DMS 273 treated with DMSO at 0.1 percent for 48 hours (cell line): ENCODE measurements around the gene ZNF507.

Source experiments
- DNase-seq: peaks from one replicate; lab custom pipeline; 2025; lab: John Stamatoyannopoulos, UW

ZNF507 gene

DNA sequence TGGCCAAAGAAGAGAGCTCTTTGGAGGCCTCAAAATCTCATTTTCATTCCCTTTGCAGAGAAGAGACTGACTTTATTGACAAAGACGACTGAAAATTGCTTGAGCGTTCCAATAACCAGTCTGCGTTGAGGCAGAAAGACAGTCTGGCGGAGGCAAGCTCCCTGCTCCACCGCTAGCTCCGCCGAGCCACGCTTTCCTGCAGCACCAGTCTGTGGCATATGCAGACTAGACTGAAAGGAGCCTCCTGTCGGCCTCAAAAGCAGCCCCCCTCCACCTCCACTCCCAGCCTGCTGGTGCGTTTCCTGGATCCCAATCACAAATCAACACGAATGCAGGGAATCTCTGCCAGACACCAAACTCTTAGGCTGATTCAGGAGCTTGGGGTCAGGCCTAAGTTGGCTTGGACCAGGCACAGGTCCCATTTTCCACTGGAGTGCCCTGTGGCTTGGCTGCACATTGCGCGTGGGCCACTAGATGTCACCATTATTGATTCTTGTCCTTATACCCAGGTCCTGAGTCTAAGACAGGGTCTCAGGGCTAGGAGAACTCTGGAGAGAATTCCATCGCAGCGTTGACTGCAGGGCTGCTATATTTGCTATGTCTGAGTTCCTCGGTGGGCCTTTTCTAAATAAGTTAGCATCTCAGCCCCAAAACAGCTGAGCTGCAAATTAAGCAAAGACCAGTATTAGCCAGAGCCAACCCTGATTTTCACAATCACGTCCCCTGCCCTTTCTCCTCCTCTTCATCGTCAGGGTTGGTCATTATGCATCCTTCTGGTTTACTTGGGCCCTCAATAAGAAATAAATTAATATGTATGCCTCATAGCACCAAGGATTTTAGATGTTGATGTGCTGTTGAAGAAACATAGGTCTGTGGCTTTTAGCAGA is 5.2 kb upstream of the ZNF507 start:
- no peak for DNase-seq

DNA sequence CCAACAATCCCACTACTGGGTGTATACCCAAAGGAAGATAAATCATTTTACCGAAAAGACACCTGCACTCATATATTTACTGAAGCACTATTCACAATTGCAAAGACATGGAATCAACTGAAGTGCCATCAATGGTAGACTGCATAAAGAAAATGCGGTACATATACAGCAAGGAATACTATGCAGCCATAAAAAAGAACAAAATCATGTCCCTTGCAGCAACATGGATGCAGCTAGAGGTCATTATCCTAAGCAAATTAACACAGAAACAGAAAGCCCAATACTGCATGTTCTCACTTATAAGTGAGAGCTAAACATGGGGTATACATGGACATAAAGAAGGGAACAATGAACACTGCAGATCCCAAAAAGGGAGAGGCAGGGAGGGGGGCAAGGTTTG is 2.7 kb upstream of the ZNF507 start:
- no peak for DNase-seq

DNA sequence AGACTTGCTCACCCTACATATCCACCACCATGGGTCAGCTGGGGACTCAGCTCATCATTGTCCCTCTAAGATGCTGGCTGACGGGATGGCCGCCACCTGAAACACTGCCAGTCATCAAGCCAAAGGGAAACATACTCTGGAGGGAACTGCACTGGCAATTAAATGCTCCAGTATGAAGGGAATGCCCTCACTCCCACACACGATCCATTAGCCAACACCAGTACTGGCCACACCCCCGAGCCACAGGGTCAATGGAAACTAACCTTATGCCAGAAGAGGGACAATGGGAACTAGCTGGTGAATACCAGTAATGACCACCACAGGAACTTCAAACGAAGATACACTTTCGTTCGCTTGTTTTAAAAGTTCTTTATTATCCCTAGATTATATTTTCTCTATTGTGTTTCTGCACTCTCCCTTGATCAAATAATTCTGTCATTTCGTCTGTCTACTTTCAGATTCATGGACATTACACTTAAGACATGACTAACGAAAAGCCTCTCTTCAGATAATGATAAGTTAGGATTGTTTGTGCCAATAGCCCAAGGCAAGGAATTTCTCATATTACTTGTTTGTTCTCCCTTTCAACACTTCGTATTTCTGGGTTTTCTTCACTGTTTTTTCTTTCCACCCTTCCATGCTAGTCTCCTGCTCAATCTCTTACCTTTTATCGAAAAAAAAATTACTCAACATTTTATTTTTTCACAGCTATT is 1.7 kb upstream of the ZNF507 start:
- DNase-seq: no peak

DNA sequence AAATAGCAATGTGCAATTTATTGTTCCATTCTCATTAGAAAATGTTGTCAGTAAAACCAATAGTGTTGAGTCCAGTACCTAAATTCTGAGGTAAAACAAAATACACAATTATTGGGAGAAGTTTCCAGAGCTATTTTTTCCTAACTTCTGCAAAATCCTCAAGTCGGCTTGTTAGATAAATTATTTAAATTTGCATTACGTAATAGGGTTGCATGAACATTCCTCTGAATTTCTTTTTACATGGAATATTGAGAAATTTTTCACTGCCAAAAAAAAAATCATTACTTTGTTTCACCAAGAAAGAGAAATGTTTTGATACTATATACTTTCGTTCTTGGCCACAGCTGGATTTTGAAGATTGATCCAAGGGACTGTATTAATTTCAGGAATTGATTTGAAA is 1.5 kb downstream of the ZNF507 start:
- no peak for DNase-seq

DNA sequence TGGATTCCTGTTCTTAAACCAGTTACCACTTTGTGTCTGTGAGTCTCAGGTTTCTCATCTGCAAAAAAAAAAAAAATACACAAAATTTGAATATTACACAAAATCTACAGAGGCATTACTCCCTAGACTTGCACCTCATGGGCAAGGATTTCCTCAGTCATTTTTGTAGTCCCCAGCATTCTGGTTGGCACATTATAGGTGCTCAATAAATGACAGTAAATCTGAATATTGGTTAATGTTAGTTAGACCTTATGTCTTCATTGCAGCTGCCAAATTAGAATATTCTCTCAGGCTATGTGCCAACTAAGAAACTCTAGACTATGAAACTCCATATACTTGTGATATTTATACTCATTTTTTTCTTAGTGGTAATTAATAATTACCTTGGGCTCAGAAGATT is 2.2 kb downstream of the ZNF507 start:
- DNase-seq: no peak

DNA sequence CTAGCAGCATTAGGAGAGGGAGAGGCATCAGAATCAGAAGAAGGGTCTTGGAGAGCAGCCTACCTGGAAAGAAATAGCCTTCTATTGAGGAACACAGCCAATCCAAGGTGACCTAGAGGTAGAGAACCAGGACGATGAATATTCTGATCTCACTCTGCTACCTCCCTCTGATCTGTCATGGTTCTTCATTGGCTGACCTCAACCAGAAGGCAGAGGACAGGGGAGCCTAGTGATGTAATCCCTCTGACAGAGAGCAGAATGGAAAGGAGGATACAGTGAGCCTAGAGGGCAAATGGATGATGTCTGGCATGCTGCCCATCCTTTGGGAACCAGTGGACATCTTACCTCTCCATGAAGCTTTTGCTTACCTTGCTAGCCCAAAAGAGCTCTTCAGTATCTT is 3.6 kb downstream of the ZNF507 start:
- DNase-seq: no peak

DNA sequence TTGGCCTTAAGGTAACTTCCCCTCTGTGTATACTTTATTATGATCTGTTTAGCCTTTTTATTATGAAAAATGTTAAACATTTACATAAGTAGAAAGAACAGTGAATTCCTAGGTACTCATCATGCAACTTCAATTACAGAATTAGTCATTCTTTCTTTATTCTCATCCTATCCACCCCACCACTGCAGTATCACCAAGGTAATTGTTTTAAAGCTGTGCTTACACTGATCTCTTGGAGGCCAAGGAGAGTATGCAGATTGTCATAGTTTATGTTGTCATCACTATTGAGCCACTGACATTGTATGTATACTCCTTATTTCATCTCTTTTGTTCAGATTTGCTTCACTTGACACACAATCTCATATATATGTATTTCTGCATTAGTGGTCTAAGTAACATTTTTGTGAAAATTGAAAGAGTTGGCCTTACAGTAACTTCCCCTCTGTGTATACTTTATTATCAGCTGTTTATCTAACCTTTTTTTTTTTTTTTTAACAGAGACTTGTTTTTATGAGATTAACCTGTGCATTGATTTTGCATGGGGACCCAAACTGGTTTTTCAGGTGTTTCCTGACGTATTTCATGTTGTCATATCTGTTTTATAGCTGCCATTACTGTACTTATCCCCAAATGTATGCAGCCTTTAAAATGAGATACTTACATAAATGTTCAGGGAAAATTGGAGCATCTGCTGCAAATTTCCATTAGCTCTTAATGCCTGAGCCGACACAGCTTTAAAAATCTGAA is 4.5 kb downstream of the ZNF507 start:
- no peak for DNase-seq

DNA sequence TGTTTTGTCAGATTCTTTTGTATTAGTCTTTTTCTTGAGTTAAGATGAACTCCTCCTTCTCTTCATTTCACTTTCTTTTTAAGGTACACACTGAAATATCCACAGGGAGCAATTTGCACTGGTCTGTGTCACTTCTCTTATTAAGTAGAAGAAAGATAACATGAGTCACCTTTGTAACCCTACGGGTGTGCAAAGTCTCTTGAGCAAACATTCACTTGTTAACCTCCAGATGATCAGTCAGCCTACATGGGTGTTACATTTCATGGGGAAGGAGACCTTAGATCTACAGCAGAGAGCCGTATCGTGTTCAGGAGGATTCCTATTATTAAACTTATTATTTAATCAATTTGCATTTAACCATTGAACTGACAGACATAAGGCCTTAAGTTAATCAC is 5.1 kb downstream of the ZNF507 start:
- no peak for DNase-seq

DNA sequence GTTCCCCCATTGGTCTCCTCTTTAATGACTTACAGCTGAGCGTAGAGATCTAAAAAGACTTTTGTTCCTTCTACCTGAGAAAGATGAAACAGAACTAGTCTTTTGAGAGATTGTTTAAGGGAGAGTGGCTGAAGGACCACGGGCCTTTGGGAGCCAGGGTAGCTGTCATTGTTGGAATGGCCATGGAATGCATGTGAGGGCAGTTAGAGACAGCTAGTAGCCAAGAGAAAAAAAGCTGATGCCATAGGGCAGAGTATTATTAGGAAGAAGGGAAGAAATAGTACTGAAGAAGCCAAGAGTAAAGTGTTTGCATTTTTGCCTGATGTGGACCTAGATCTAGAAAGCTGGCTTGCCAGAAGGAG is 5.6 kb downstream of the ZNF507 start:
- no peak for DNase-seq

DNA sequence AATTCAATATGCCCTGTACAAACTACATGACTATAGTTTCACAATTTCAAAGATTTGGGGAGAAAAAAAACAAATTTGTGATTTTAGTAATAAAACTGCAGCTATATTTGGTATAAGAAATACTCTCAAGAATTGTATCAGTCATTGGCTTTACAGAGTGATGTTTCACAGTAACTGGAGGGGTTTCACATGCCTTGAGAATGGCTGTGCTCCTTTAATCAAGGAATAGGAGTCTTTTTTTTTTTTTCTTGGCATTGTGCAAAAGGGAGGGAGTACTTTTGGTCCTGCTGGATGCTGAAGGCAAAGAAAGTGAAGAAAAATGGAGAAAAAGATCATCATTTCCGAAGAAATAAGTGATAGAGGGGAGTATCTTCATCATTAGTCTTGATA is 6.8 kb downstream of the ZNF507 start:
- DNase-seq: no peak

DNA sequence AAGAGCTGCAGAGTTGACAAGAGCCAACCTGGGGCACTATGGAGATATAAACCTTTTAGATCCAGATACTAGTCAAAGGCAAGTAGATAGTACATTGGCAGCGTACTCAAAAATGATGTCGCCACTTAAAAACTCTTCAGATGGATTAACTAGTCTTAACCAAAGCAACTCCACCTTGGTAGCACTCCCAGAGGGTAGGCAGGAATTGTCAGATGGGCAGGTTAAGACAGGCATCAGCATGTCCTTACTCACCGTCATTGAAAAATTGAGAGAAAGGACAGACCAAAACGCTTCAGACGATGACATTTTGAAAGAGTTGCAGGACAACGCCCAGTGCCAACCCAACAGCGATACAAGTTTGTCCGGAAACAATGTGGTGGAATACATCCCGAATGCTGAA is 8.9 kb downstream of the ZNF507 start:
- no peak for DNase-seq

DNA sequence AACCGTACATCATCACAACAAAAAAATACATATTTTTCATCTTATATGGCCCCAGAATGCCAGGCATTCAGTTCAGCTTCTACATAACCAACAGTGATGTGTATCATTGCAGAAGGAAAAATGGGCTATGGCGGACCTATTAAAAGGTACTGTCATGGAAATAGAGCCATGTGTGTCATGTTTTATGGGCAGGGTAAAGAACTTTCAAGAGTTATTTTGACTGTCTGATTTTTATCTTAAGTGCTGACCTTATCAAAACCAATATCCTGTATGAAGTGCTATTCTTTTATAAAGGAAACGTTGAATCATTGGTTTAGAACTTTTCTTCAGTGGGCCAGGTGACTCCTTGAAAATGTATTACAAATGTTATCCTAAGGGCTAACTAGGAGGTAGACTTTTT is 9.9 kb downstream of the ZNF507 start:
- no peak for DNase-seq

DNA sequence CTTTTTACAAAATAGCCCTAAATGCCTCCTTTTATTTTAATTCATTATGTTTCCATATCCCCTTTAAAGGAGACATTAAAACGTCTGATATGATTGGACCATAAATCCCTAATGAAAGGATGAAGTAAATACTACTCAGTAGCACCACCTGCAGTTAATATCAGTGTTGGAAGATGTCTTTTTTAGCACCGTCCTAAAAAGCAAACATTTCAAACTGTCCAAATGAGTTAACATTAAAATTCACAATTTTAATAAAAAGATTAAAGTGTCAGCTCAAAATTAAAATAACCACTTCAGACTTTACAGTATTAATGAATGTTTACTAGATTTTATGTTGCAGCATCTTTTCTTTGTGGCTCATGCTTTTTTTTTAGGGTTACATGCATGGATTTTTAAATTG is 12.3 kb downstream of the ZNF507 start:
- no peak for DNase-seq

DNA sequence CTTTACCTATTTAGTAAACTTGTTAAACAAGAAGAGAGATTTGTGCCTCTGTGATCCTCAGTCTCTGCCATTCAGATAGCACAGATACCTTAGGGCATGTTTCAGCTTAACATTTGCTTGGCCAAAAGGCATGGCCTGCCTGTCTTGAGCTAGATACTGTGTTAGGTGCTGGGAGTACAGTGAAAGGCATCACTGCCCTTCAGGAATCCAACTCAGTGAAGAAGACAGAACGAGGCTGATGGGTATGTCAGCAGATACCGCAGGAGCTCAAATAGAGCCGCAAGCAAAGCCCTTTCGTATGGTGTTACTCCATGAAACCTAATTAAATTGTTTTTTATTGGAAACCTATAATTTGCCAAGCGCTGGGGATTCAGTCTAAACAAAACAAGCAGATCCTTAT is 12.9 kb downstream of the ZNF507 start:
- no peak for DNase-seq

DNA sequence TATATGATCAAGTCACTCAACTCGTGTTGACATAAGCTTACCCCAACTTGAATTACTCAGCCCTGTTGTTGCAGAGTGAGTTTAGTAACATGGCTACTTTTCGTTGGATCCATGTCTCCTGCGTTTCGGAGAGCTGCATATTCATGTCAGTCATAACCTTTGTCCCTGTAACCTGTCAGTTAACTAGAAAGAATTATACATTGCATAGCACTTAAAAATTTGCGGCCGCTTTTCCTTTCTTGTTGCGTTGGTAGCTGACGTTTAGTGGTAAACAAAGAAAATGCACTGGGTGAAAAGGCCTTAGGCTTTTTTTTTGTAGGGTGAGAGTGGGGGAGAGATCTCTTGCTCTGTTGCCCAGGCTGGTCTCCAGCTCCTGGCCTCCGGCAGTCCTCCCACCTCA is 14.2 kb downstream of the ZNF507 start:
- DNase-seq: no peak

DNA sequence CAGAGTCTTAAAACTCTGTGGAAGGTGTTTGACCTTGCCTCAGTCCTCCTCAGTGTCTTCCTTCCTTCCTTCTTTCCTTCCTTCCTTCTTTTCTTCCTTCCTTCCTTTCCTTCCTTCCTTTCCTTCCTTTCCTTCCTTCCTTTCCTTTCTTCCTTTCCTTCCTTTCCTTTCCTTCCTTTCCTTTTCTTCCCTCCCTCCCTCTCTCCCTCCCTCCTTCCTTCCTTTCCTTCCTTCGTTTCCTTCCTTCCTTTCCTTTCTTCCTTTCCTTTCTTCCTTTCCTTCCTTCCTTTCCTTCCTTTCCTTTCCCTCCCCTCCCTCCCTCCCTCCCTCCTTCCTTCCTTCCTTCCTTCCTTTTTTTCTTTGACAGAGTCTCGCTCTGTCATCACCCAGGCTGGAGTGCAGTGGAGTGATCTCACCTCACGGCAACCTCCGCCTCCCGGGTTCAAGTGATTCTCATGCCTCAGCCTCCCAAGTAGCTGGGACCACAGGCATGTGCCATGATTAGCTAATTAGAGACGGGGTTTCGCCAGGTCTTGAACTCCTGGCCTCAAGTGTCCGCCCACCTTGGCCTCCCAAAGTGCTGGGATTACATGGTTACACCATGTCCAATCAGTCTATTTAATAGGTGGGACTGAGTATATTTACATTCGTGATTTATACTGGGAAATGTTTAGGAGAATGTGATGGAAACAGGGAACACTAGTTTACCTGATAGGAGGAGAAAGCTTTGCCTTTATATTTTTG is 16.3 kb downstream of the ZNF507 start:
- DNase-seq: no peak

DNA sequence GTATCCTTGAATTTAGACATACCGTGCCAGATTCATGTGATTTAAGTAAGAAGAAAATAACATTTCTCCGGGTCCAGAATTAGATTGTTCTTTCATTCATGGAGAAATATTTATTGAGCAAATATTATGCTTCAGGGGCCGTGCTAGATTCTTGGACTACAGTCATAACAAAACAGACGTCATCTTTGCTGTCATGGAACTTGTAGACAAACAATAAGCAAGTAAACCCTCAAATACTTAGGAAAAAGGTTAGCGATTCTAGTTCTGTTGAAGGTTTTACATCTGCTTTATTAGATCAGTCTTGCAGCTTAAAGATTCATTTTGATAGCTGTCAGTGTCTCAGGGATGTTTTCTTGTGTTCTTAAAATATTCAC is 16.9 kb downstream of the ZNF507 start:
- no peak for DNase-seq

DNA sequence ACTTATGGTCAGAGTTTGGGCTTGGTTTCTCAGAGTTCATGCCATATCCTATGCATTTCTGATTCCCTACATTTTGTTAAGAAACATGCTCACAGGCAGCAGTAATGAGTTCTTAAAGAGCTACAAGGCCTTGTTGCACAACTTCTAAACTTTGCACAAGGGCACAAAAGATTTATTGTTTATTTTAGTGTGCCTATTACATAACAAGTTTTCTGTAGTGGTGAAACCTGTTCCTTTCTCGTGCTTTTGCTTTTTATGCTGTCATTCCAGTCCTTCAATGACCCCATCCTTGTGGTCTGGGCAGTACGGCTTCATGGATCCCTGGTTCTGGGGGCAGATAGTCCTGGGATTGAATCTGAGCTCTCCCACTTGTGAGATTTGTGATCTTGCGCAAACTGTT is 17.8 kb downstream of the ZNF507 start:
- DNase-seq: no peak

DNA sequence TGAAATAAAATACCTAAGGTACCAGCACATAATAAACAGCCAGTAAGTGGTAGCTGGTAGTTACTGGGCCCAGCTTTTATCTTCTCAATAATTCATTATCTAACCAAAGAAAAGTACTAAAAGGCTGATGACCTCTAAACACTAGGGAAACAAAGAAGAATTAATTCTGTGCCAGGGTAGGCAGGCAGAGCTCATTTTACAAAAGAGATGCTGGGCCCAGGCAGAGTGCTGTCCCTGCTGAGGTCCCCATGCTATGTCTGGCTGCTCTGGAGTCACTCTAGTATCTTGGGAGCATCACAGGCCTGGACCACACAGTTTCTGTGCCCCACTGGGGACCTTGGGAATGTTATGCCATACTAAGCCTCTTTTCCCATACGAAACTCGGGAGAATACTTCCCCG is 18.2 kb downstream of the ZNF507 start:
- DNase-seq: no peak

DNA sequence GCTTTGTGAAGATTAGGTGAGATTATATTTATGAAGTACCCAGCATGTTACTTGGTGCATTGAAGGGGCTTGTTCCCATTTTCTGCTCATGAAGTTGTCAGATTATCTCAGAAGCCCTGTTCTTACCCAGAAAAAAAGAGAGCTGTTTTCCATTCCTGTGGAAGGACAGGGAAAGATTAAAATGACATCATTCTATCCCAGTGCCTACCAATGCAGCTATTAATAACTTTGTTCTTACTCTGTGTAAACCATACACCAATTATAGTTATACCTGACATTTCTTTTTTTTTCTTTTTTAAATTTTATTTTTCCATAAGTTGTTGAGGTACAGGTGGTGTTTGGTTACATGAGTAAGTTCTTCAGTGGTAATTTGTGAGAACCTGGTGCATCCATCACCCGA is 18.6 kb downstream of the ZNF507 start:
- no peak for DNase-seq

DNA sequence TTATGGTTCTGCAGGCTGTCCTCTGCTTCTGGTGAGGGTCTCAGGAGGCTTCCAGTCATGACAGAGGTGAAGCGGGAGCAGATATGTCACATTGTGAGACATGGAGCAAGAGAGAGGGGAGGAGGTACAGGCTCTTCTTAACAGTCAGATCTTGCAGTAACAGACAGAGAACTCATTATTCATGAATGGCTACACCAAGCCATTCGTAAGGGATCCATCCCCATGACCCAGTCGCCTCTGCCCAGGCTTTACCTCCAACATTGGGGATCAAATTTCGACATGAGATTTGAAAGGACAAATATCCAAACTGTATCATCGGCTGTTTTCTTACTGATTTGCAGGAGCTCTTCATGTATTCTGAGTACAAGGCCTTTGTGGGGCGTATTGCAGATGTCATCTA is 21.7 kb downstream of the ZNF507 start:
- no peak for DNase-seq

DNA sequence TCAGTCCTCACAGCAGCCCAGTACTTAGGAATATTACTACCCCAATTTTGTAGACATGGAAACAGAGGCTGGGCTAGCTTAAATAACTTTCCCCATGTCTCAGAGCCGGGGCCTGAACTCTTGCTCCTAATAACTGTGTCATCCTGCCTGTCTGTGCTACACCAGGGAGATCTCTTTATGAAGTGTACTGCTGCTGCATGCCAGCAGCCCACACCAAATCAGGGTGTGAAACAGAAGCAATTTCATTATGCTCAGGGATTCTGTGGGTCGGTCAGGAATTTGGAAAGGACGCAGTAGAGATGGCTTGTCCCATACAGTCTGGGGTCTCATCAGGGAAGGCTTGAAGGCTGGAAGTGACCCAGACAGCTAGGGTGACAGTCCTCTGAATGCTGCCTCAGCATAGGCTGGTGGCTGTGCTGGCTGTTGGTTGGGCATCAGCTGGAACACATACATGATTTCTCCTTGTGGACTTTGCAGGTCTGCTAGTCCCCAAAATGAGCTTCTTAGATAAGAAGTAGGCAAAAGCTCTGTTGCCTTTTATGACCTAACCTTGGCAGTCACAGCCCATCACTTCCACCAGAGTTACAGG is 22.6 kb downstream of the ZNF507 start:
- no peak for DNase-seq
